Hepatocyte (in vitro differentiated cells): ENCODE measurements around the gene CBX5. TPM values are rescaled to one million over a fixed set of nuclear protein-coding genes. Genes with fewer than 3 reads are reported as not detected.
"Not testable (repeated sequence)": the region's sequence is repeated elsewhere in the genome, so short reads cannot be mapped to it uniquely, and the experiment has no call there.

Source experiments
- DNase-seq: peaks from one replicate; pipeline ENCODE4 v3.0.0-alpha.2; 2016; ENCODE audit warnings: low spot score
- H2AFZ ChIP-seq: fragments of 200-600 bp; sonication (generic); 2 replicates; pipeline ENCODE4 v1.6.0; 2016; ENCODE audit warnings: antibody characterized with exemption, mild to moderate bottlenecking
- H3K27ac ChIP-seq: fragments of 200-600 bp; sonication (generic); 2 replicates; pipeline ENCODE4 v1.5.1; 2016; ENCODE audit warnings: mild to moderate bottlenecking
- H3K27me3 ChIP-seq: fragments of 200-600 bp; sonication (generic); 2 replicates; pipeline ENCODE4 v1.6.1; 2016
- H3K36me3 ChIP-seq: fragments of 200-600 bp; sonication (generic); replicated peaks from 2 replicates; pipeline ENCODE4 v1.5.1; 2016; ENCODE audit warnings: low read depth; ENCODE audit not compliant: insufficient read depth
- H3K4me1 ChIP-seq: fragments of 200-600 bp; sonication (generic); 2 replicates; pipeline ENCODE4 v1.5.1; 2016; ENCODE audit warnings: mild to moderate bottlenecking, moderate library complexity; ENCODE audit not compliant: insufficient read depth
- H3K4me2 ChIP-seq: fragments of 200-600 bp; sonication (generic); 2 replicates; pipeline ENCODE4 v1.6.0; 2016
- H3K4me3 ChIP-seq: fragments of 200-600 bp; sonication (generic); 2 replicates; pipeline ENCODE4 v1.5.1; 2016; ENCODE audit warnings: mild to moderate bottlenecking
- H3K79me2 ChIP-seq: fragments of 200-600 bp; sonication (generic); 2 replicates; pipeline ENCODE4 v1.6.0; 2017; ENCODE audit warnings: mild to moderate bottlenecking
- H3K9me2 ChIP-seq: fragments of 200-600 bp; sonication (generic); replicated peaks from 2 replicates; pipeline ENCODE4 v1.6.0; 2017; ENCODE audit warnings: mild to moderate bottlenecking; ENCODE audit not compliant: insufficient read depth
- H3K9me3 ChIP-seq: fragments of 200-600 bp; sonication (generic); 2 replicates; pipeline ENCODE4 v1.5.1; 2016; ENCODE audit warnings: low read depth, mild to moderate bottlenecking
- H4K20me1 ChIP-seq: fragments of 200-600 bp; sonication (generic); 2 replicates; pipeline ENCODE4 v1.6.0; 2016; ENCODE audit warnings: mild to moderate bottlenecking; ENCODE audit not compliant: insufficient read depth, poor library complexity, severe bottlenecking
- CTCF ChIP-seq: fragments of 200-600 bp; sonication (generic); IDR thresholded peaks from 2 replicates; pipeline ENCODE4 v1.5.1; 2016; ENCODE audit warnings: antibody characterized with exemption, mild to moderate bottlenecking; ENCODE audit not compliant: poor library complexity
- EZH2 ChIP-seq: fragments of 200-600 bp; sonication (generic); IDR thresholded peaks from 2 replicates; pipeline ENCODE4 v1.6.1; 2016; ENCODE audit warnings: antibody characterized with exemption, mild to moderate bottlenecking, borderline replicate concordance
- EZH2phosphoT487 ChIP-seq: fragments of 200-600 bp; sonication (generic); IDR thresholded peaks from one replicate; pipeline ENCODE4 v1.6.1; 2018; ENCODE audit warnings: antibody characterized with exemption, mild to moderate bottlenecking, low read depth, moderate library complexity; ENCODE audit not compliant: unreplicated experiment, severe bottlenecking
- WGBS: methylation state at CpG from one replicate; pipeline ENCODE4 v1.1.6; 2016; ENCODE audit warnings: low lambda C conversion rate; ENCODE audit errors: missing lambda C conversion rate; 5-methylcytosine and 5-hydroxymethylcytosine counted together
- polyA plus RNA-seq: library from polyadenylated mRNA; unstranded; fragments of >200 nt; fragmentation: Nextera tagmentation; extraction: Ambion mirVana; gene quantifications from 2 replicates; pipeline ENCODE4 v1.2.1, GENCODE V29; 2016
- total RNA-seq: library from RNA; depleted of rRNA; stranded (reverse); fragments of >200 nt; gene quantifications from 2 replicates; pipeline ENCODE4 v1.2.3, GENCODE V29; 2014

Gene CBX5
- total and polyA plus RNA-seq, 2 experiments from 2014 or later: 21.9 to 60.1 TPM

- no peak overlapping the region for H2AFZ ChIP-seq
- peak overlapping the region; percentile 61 for H3K4me2 ChIP-seq
- H3K4me1 ChIP-seq: peaks cover 21% of the 10 kb centered on the region
- H3K27ac ChIP-seq: no peak overlapping the region
- no peaks in the 10 kb centered on the region for H3K9me3 ChIP-seq
- 38% methylated on average over 12 of the region's 17 CpGs for WGBS
- H3K36me3 ChIP-seq: no peaks in the 10 kb centered on the region
- no peaks in the 10 kb centered on the region for H3K9me2 ChIP-seq
- no peak for TF ChIP-seq CTCF
- no peak for TF ChIP-seq EZH2
- TF ChIP-seq EZH2phosphoT487: no peak
- no peaks in the 10 kb centered on the region for H4K20me1 ChIP-seq
- no peaks in the 10 kb centered on the region for H3K79me2 ChIP-seq
- no peak overlapping the region for H3K4me3 ChIP-seq
- peaks cover 8% of the 10 kb centered on the region for H3K27me3 ChIP-seq
- peak; percentile 73 for DNase-seq
Observed at GRCh38 chr12:54195737-54196347, 84.1 kb downstream of the CBX5 start.

- Histone ChIP-seq H2AFZ (no peak overlapping the region), H3K79me2 (no peaks in the 10 kb centered on the region), H3K4me3 (no peak overlapping the region), H4K20me1 (no peaks in the 10 kb centered on the region), H3K27ac (no peak overlapping the region), H3K36me3 (no peaks in the 10 kb centered on the region), H3K4me1 (peaks cover 21% of the 10 kb centered on the region), H3K9me3 (no peaks in the 10 kb centered on the region), H3K27me3 (peaks cover 8% of the 10 kb centered on the region), H3K4me2 (peak overlapping the region; percentile 61), H3K9me2 (no peaks in the 10 kb centered on the region)
- DNase-seq: no peak
- TF ChIP-seq EZH2phosphoT487 (no peak), EZH2 (no peak), CTCF (no peak)
- WGBS: 44% methylated on average over 4 of the region's 4 CpGs
Observed at GRCh38 chr12:54195080-54195736, 84.7 kb downstream of the CBX5 start.

GRCh38 chr12:54194611-54195010 is 85.3 kb downstream of the CBX5 start:
- peaks cover 21% of the 10 kb centered on the region for H3K4me1 ChIP-seq
- WGBS: 81% methylated on average over 2 of the region's 2 CpGs
- not testable (repeated sequence) for H3K4me3 ChIP-seq, H3K36me3 ChIP-seq, H3K9me2 ChIP-seq, H3K27me3 ChIP-seq, H3K79me2 ChIP-seq, H2AFZ ChIP-seq, H3K9me3 ChIP-seq, H3K4me2 ChIP-seq, H4K20me1 ChIP-seq, H3K27ac ChIP-seq, DNase-seq

GRCh38 chr12:54193434-54193833 is 86.5 kb downstream of the CBX5 start:
- Histone ChIP-seq H3K36me3 (no peaks in the 10 kb centered on the region), H2AFZ (no peak overlapping the region), H3K27ac (no peak overlapping the region), H3K79me2 (peaks cover under 1% of the 10 kb centered on the region), H3K27me3 (peaks cover 8% of the 10 kb centered on the region), H3K4me2 (no peak overlapping the region), H3K9me2 (no peaks in the 10 kb centered on the region), H4K20me1 (no peaks in the 10 kb centered on the region), H3K4me1 (peaks cover 21% of the 10 kb centered on the region), H3K4me3 (no peak overlapping the region), H3K9me3 (no peaks in the 10 kb centered on the region)
- no peak for DNase-seq
- WGBS: 70% methylated on average over 7 of the region's 7 CpGs
- TF ChIP-seq EZH2phosphoT487 (no peak), EZH2 (no peak), CTCF (no peak)
